Omental fat pad (tissue), 4 donors: Measurements from ENCODE around the gene BIK. TPM values are rescaled to one million over a fixed set of nuclear protein-coding genes. Genes with fewer than 3 reads are reported as not detected.

ENCODE experiments used
- ATAC-seq: fragments of 150-250 bp; one replicate; pipeline ENCODE4 v1.9.1; 2016; ENCODE audit warnings: mild to moderate bottlenecking, moderate library complexity; ENCODE audit not compliant: low FRiP score
- DNase-seq: peaks from one replicate; pipeline ENCODE4 v3.0.0-alpha.2; 2019; ENCODE audit warnings: low spot score
- CTCF ChIP-seq, 3 donors: fragments of 450-650 bp; IDR thresholded peaks; one replicate each; pipeline ENCODE4 v1.5.1; 2016 to 2017; ENCODE audit warnings: antibody characterized with exemption in 3 of 3, mild to moderate bottlenecking in 3 of 3, moderate library complexity in 2 of 3
- total RNA-seq, 4 donors: library from RNA; depleted of rRNA; stranded (reverse); fragments of >200 nt; gene quantifications; one replicate each; pipeline ENCODE4 v1.1.0, GENCODE V29; 2016

BIK gene
- total RNA-seq, 4 donors from 2014 or later: 0.93 to 1.7 TPM; not detected in 2

GRCh38 chr22:43167001-43167589, 56.5 kb downstream of the BIK start:
- DNase-seq (no peak), ATAC-seq (no peak)
- no peak for TF ChIP-seq CTCF (IDR thresholded peaks at IDR 0.05)

GRCh38 chr22:43168471-43169309, 58.1 kb downstream of the BIK start:
- no peak for ATAC-seq
- DNase-seq: no peak
- TF ChIP-seq CTCF (IDR thresholded peaks at IDR 0.05): no peak

GRCh38 chr22:43169310-43170130, 59.0 kb downstream of the BIK start:
- ATAC-seq (no peak), DNase-seq (no peak)
- TF ChIP-seq CTCF (IDR thresholded peaks at IDR 0.05): no peak

GRCh38 chr22:43170131-43170480, 59.6 kb downstream of the BIK start:
- no peak for TF ChIP-seq CTCF (IDR thresholded peaks at IDR 0.05)
- no peak for DNase-seq
- ATAC-seq: no peak

- no peak for DNase-seq
- ATAC-seq: no peak
- no peak for TF ChIP-seq CTCF (IDR thresholded peaks at IDR 0.05)
Measured at GRCh38 chr22:43171019-43171491, 60.5 kb downstream of the BIK start.

GRCh38 chr22:43171607-43172006, 61.1 kb downstream of the BIK start:
- no peak for DNase-seq
- ATAC-seq: no peak
- no peak for TF ChIP-seq CTCF (IDR thresholded peaks at IDR 0.05)
